NT2/D1 (cell line): Measurements from ENCODE around the gene PHB1.

Experiments used
- SUZ12 ChIP-seq: IDR thresholded peaks from 2 replicates; pipeline ENCODE4 v1.6.1; 2011; ENCODE audit not compliant: insufficient read length, insufficient read depth; ENCODE audit errors: extremely low read depth
- YY1 ChIP-seq: IDR thresholded peaks from 2 replicates; pipeline ENCODE4 v1.6.1; 2011; ENCODE audit not compliant: insufficient read length, insufficient read depth
- ZNF274 ChIP-seq: IDR thresholded peaks from 2 replicates; pipeline ENCODE4 v1.6.1; 2011; ENCODE audit warnings: mild to moderate bottlenecking, low read depth, low read length

GRCh38 chr17:49361129-49361901 lies 53.4 kb downstream of the PHB1 start:
- no peak for TF ChIP-seq ZNF274
- no peak for TF ChIP-seq YY1
- no peak for TF ChIP-seq SUZ12
